ENCODE measurements around the gene MRPL39. TPM values are rescaled to one million over a fixed set of nuclear protein-coding genes. Genes with fewer than 3 reads are reported as not detected.
A peak's percentile ranks its signal among the peaks of the same experiment; 100 is the strongest.

Gene MRPL39
- total and polyA plus RNA-seq, 9 of the 15 experiments (the other 6 are each of a cell fraction or from before 2014, with no cell fraction given): 65.4 to 247 (median 105) TPM

DNA sequence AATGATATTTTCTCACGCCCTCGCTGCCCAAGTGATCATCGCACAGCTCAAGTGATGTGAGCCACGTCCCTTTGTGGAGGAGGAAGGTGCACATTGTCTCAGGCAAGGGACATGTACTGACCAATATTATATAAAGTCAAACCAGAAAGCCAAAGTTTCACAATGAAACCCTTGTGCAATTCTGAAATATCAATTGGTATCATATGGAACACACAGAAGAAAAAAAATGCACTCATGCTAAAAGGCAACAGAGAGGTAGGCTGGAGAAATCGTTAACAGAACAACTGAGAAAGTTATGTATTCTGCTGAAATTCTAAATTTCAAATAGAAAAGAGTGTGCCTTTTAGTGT lies 33.6 kb upstream of the MRPL39 start:
- Histone ChIP-seq H3K36me3 (ENCODE audit: control insufficient read depth, insufficient read depth, low read length) (no peaks in the 10 kb centered on the region), H3K4me3 (no peak overlapping the region), H2AFZ (ENCODE audit: low read depth, low read length) (no peak overlapping the region), H3K9me3 (replicated peaks; ENCODE audit: control insufficient read depth, insufficient read depth, low read depth, low read length) (no peaks in the 10 kb centered on the region), H3K79me2 (ENCODE audit: control insufficient read depth, insufficient read depth, low read length) (no peaks in the 10 kb centered on the region), H3K9ac (ENCODE audit: insufficient read depth in 1 of 2, low read depth in 2 of 2, low read length in 2 of 2) (no peak overlapping the region), H3K4me2 (ENCODE audit: insufficient read depth, low read length) (no peak overlapping the region), H3K4me1 (replicated peaks in 1 of 2; ENCODE audit: control insufficient read depth in 2 of 2, insufficient read depth in 2 of 2, low read length in 2 of 2) (peaks cover 0 to 11% of the 10 kb centered on the region in 2 experiments; a peak in 2 of 5 replicates), H3K9me1 (ENCODE audit: control insufficient read depth, insufficient read depth, low read length) (no peaks in the 10 kb centered on the region), H4K20me1 (replicated peaks; ENCODE audit: control insufficient read depth, insufficient read depth, low read length) (no peaks in the 10 kb centered on the region), H3K27ac (ENCODE audit: extremely low read depth, low read depth, low read length) (no peak overlapping the region), H3K27me3 (ENCODE audit: control insufficient read depth in 2 of 2, insufficient read depth in 2 of 2, low read length in 2 of 2) (peaks cover 17 to 31% of the 10 kb centered on the region in 2 experiments)
- TF ChIP-seq CBX2 (IDR thresholded peaks at IDR 0.05; ENCODE audit: insufficient read depth, low read length, poor library complexity, severe bottlenecking) (peak; percentile 69), ETV6 (IDR thresholded peaks at IDR 0.05; ENCODE audit: borderline replicate concordance in 1 of 2, low read depth in 2 of 2, low read length in 1 of 2) (no peak), ETV6 (CRISPR knock-in tag; IDR thresholded peaks at IDR 0.05; ENCODE audit: borderline replicate concordance) (no peak), TBL1XR1 (IDR thresholded peaks at IDR 0.05; ENCODE audit: low read length in 2 of 2) (no peak), HDAC1 (IDR thresholded peaks at IDR 0.05) (no peak)
- TF ChIP-seq, protein P1, sequence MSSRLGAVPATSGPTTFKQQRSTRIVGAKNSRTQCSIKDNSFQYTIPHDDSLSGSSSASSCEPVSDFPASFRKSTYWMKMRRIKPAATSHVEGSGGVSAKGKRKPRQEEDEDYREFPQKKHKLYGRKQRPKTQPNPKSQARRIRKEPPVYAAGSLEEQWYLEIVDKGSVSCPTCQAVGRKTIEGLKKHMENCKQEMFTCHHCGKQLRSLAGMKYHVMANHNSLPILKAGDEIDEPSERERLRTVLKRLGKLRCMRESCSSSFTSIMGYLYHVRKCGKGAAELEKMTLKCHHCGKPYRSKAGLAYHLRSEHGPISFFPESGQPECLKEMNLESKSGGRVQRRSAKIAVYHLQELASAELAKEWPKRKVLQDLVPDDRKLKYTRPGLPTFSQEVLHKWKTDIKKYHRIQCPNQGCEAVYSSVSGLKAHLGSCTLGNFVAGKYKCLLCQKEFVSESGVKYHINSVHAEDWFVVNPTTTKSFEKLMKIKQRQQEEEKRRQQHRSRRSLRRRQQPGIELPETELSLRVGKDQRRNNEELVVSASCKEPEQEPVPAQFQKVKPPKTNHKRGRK (tag; IDR thresholded peaks at IDR 0.05): peak; percentile 29
- 5% methylated on average over 5 of the region's 5 CpGs for WGBS (ENCODE audit: insufficient coverage, low coverage, missing lambda C conversion rate)
- intact Hi-C loops (cut with micrococcal nuclease) (no loop called here), in situ Hi-C loops (cut with MboI) (no loop called here)
- no TSS peak for BruUV-seq (replicated peaks)
- CTCF ChIA-PET (ENCODE audit: low intra/inter-chr PET ratio): no interaction called here
- FAIRE-seq (no peak), DNase-seq (ENCODE audit: extremely low read depth in 1 of 4, low spot score in 3 of 4) (no peak), ATAC-seq (no peak)
- POLR2A ChIA-PET: no interaction called here
